Suprapubic skin (tissue), 4 donors: ENCODE results near the gene AGBL1. TPM values are rescaled to one million over a fixed set of nuclear protein-coding genes. Genes with fewer than 3 reads are reported as not detected.
"Not testable (repeated sequence)": the region's sequence is repeated elsewhere in the genome, so short reads cannot be mapped to it uniquely, and the experiment has no call there.

ENCODE experiments used
- DNase-seq, 2 donors: peaks; one replicate each; pipeline ENCODE4 v3.0.0-alpha.2; 2019; ENCODE audit warnings: low spot score in 2 of 2
- H3K27ac ChIP-seq: fragments of 200-600 bp; sonication (generic); one replicate; pipeline ENCODE4 v1.5.1; 2019
- H3K27me3 ChIP-seq: fragments of 200-600 bp; sonication (generic); one replicate; pipeline ENCODE4 v1.5.1; 2019
- H3K36me3 ChIP-seq: fragments of 200-600 bp; sonication (generic); one replicate; pipeline ENCODE4 v1.5.1; 2019
- H3K4me1 ChIP-seq: fragments of 200-600 bp; sonication (generic); one replicate; pipeline ENCODE4 v1.5.1; 2019
- H3K4me3 ChIP-seq: fragments of 200-600 bp; sonication (generic); one replicate; pipeline ENCODE4 v1.5.1; 2019; ENCODE audit warnings: mild to moderate bottlenecking
- H3K9me3 ChIP-seq: fragments of 200-600 bp; sonication (generic); one replicate; pipeline ENCODE4 v1.5.1; 2019
- CTCF ChIP-seq, 2 donors: fragments of 200-600 bp in 1 of 2; fragments of 450-650 bp in 1 of 2; sonication (generic) in 1 of 2; IDR thresholded peaks; one replicate each; pipeline ENCODE4 v1.5.1; 2016 to 2019; ENCODE audit warnings: antibody characterized with exemption in 2 of 2, mild to moderate bottlenecking in 1 of 2, moderate library complexity in 1 of 2
- EP300 ChIP-seq: sonication (generic); formaldehyde crosslinking; IDR thresholded peaks from one replicate; pipeline ENCODE4 v1.6.1; 2017; ENCODE audit warnings: antibody characterized with exemption
- POLR2A ChIP-seq, 2 donors: fragments of 450-650 bp; IDR thresholded peaks; one replicate each; pipeline ENCODE4 v1.6.1; 2017; ENCODE audit warnings: antibody characterized with exemption in 2 of 2, mild to moderate bottlenecking in 2 of 2, moderate library complexity in 2 of 2
- POLR2AphosphoS5 ChIP-seq, 3 donors: sonication (generic); formaldehyde crosslinking; IDR thresholded peaks; one replicate each; pipeline ENCODE4 v1.6.1; 2017; ENCODE audit warnings: antibody characterized with exemption in 3 of 3
- WGBS: methylation state at CpG from one replicate; pipeline ENCODE4 v1.1.5; 2018; 5-methylcytosine and 5-hydroxymethylcytosine counted together
- total RNA-seq, 4 donors: library from RNA; depleted of rRNA; stranded (reverse); fragments of >200 nt; gene quantifications; one replicate each; pipeline ENCODE4 v1.1.0, GENCODE V29; 2016

Gene AGBL1
- total RNA-seq, 4 donors from 2014 or later, result 0.23 to 0.56 TPM; not detected in 2

- no peak for TF ChIP-seq POLR2AphosphoS5 (IDR thresholded peaks at IDR 0.05)
- no peak for TF ChIP-seq EP300
- no peak for TF ChIP-seq POLR2A (IDR thresholded peaks at IDR 0.05)
- no peak for TF ChIP-seq CTCF (IDR thresholded peaks at IDR 0.05)
- peaks cover 4% of the 10 kb centered on the region for H3K9me3 ChIP-seq
- no peaks in the 10 kb centered on the region for H3K4me1 ChIP-seq
- 81% methylated on average over 4 of the region's 4 CpGs for WGBS
- no peak for DNase-seq
- H3K4me3 ChIP-seq, result no peak overlapping the region
- H3K27ac ChIP-seq, result no peak overlapping the region
- peaks cover 5% of the 10 kb centered on the region for H3K27me3 ChIP-seq
- no peaks in the 10 kb centered on the region for H3K36me3 ChIP-seq
Observed at GRCh38 chr15:86106306-86106705, 26.6 kb downstream of the AGBL1 start.

GRCh38 chr15:86115145-86115801 lies 35.6 kb downstream of the AGBL1 start:
- Histone ChIP-seq H3K27ac (no peak overlapping the region), H3K4me3 (no peak overlapping the region), H3K9me3 (no peaks in the 10 kb centered on the region), H3K4me1 (no peaks in the 10 kb centered on the region), H3K36me3 (no peaks in the 10 kb centered on the region), H3K27me3 (peaks cover under 1% of the 10 kb centered on the region)
- no peak for TF ChIP-seq POLR2A (IDR thresholded peaks at IDR 0.05)
- no peak for TF ChIP-seq CTCF (IDR thresholded peaks at IDR 0.05)
- no peak for TF ChIP-seq POLR2AphosphoS5 (IDR thresholded peaks at IDR 0.05)
- TF ChIP-seq EP300, result no peak
- DNase-seq, result no peak
- 47% methylated on average over 4 of the region's 4 CpGs for WGBS

GRCh38 chr15:86121568-86122225 lies 42.0 kb downstream of the AGBL1 start:
- DNase-seq, result no peak
- Histone ChIP-seq H3K36me3 (no peaks in the 10 kb centered on the region), H3K27me3 (no peaks in the 10 kb centered on the region), H3K9me3 (no peaks in the 10 kb centered on the region), H3K4me1 (no peaks in the 10 kb centered on the region), H3K4me3 (no peak overlapping the region), H3K27ac (no peak overlapping the region)
- no peak for TF ChIP-seq CTCF (IDR thresholded peaks at IDR 0.05)
- TF ChIP-seq EP300, result no peak
- no peak for TF ChIP-seq POLR2A (IDR thresholded peaks at IDR 0.05)
- TF ChIP-seq POLR2AphosphoS5 (IDR thresholded peaks at IDR 0.05), result no peak
- 68% methylated on average over 7 of the region's 7 CpGs for WGBS

- H3K36me3 ChIP-seq, H3K9me3 ChIP-seq, H3K4me1 ChIP-seq, DNase-seq, H3K27ac ChIP-seq, H3K4me3 ChIP-seq, H3K27me3 ChIP-seq: not testable (repeated sequence)
- WGBS, result 58% methylated on average over 3 of the region's 3 CpGs
Observed at GRCh38 chr15:86122691-86123391, 43.2 kb downstream of the AGBL1 start.

- no peaks in the 10 kb centered on the region for H3K9me3 ChIP-seq
- no peak overlapping the region for H3K27ac ChIP-seq
- TF ChIP-seq EP300 (no peak), POLR2A (IDR thresholded peaks at IDR 0.05) (no peak), POLR2AphosphoS5 (IDR thresholded peaks at IDR 0.05) (no peak), CTCF (IDR thresholded peaks at IDR 0.05) (no peak)
- no peaks in the 10 kb centered on the region for H3K4me1 ChIP-seq
- H3K36me3 ChIP-seq, result no peaks in the 10 kb centered on the region
- no peak for DNase-seq
- no peak overlapping the region for H3K4me3 ChIP-seq
- 65% methylated on average over 3 of the region's 3 CpGs for WGBS
- no peaks in the 10 kb centered on the region for H3K27me3 ChIP-seq
Observed at GRCh38 chr15:86125775-86126174, 46.1 kb downstream of the AGBL1 start.
